Left ventricle myocardium inferior (tissue), 1 donor: ENCODE data around the gene AUTS2. TPM values are rescaled to one million over a fixed set of nuclear protein-coding genes. Genes with fewer than 3 reads are reported as not detected.
A peak's percentile ranks its signal among the peaks of the same experiment; 100 is the strongest.

Experiments used
- DNase-seq: peaks from one replicate; pipeline ENCODE4 v3.0.0-alpha.2; 2020
- H3K27ac ChIP-seq: fragments of 200-600 bp; replicated peaks from 2 replicates; pipeline ENCODE4 v1.8.0; 2021
- H3K27me3 ChIP-seq: fragments of 200-600 bp; 2 replicates; pipeline ENCODE4 v1.8.0; 2021; ENCODE audit warnings: low read depth
- H3K36me3 ChIP-seq: fragments of 200-600 bp; 2 replicates; pipeline ENCODE4 v1.8.0; 2021
- H3K4me1 ChIP-seq: fragments of 200-600 bp; 2 replicates; pipeline ENCODE4 v1.8.0; 2021
- H3K4me3 ChIP-seq: fragments of 200-600 bp; 2 replicates; pipeline ENCODE4 v1.8.0; 2021; ENCODE audit warnings: mild to moderate bottlenecking, moderate library complexity
- H3K9me3 ChIP-seq: fragments of 200-600 bp; replicated peaks from 2 replicates; pipeline ENCODE4 v1.8.0; 2021
- intact Hi-C: fragments of 100-400 bp; cut with micrococcal nuclease; formaldehyde crosslinking; loops from one replicate; pipeline ENCODE4 v1.11.0; 2022
- total RNA-seq: library from RNA; stranded (reverse); fragmentation: NEBNext Ultra II Directional; extraction: Animal tissue kit (Norgen Biotek cat#: 25700); gene quantifications from one replicate; pipeline ENCODE4 v1.2.1, GENCODE V29; 2021
- TF ChIP-seq, protein P1 (sequence below): fragments of 200-600 bp; IDR thresholded peaks from 2 replicates; pipeline ENCODE4 v1.8.0; 2021; ENCODE audit warnings: antibody characterized with exemption, mild to moderate bottlenecking, borderline replicate concordance
- donor health status: DM: no; HTN: yes; CAD: no; lungs with severe emphysema.

The AUTS2 gene
- total RNA-seq, 1 donor from 2014 or later, result 10.5 TPM

DNA sequence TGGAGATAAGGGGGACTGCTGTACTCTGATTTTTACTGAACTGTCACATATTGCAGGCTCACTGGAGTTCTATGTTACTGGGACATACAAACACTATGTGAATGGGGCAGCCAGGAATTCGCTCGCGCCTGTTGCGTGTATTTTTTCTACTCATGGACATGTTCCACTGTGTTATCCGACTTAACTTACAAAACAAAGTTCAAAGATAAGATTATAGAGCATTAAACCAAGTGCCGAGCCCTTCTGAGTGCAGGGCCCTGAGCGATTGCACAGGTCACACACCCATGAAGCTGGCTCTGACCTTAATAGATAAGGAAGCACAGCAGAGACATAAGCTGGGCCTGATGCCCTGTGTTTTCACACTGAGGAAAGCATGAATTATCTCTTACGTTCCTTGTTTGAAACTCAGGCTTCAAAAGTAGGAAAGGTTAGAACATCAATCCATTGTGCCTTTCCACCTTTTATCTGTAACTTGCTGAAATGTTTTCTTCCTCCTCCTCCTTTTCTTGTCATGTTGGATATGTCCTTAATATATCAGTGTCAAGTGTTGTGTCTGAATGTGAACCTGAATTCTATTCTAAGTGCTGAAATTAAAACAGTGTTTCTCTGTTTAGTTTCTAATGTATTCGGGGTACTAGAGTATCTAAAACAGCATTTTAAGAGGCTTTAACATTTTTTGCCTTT is 273.8 kb downstream of the AUTS2 start:
- Histone ChIP-seq H3K4me1 (peaks cover 20% of the 10 kb centered on the region), H3K36me3 (no peaks in the 10 kb centered on the region), H3K4me3 (no peak overlapping the region), H3K27ac (peak overlapping the region; percentile 41), H3K27me3 (no peaks in the 10 kb centered on the region), H3K9me3 (no peaks in the 10 kb centered on the region)
- intact Hi-C loops, result no loop called here
- TF ChIP-seq, protein P1, sequence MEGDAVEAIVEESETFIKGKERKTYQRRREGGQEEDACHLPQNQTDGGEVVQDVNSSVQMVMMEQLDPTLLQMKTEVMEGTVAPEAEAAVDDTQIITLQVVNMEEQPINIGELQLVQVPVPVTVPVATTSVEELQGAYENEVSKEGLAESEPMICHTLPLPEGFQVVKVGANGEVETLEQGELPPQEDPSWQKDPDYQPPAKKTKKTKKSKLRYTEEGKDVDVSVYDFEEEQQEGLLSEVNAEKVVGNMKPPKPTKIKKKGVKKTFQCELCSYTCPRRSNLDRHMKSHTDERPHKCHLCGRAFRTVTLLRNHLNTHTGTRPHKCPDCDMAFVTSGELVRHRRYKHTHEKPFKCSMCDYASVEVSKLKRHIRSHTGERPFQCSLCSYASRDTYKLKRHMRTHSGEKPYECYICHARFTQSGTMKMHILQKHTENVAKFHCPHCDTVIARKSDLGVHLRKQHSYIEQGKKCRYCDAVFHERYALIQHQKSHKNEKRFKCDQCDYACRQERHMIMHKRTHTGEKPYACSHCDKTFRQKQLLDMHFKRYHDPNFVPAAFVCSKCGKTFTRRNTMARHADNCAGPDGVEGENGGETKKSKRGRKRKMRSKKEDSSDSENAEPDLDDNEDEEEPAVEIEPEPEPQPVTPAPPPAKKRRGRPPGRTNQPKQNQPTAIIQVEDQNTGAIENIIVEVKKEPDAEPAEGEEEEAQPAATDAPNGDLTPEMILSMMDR, result no peak
- DNase-seq, result no peak

DNA sequence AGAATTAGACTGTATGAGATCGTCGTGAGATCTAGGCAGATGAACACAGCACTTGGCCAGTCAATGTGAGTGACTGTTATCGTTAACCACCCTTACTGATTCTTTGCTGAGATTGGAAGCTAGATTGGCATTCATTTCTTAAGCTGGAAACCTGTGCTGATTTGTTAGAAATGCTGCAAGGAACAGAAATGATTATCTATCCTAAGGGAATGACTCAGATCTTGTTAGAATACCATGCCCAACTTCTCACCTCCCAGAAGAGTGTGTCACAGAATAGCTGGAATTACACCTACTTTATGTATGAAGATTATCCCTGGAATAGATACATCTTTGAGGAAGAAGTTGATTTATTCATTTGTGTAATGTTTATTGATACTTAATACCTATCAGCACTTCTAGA is 275.2 kb downstream of the AUTS2 start:
- H3K36me3 ChIP-seq, result no peaks in the 10 kb centered on the region
- peaks cover 29% of the 10 kb centered on the region for H3K4me1 ChIP-seq
- H3K27me3 ChIP-seq, result no peaks in the 10 kb centered on the region
- intact Hi-C loops, result no loop called here
- DNase-seq, result no peak
- H3K27ac ChIP-seq, result no peak overlapping the region
- H3K4me3 ChIP-seq, result no peak overlapping the region
- no peaks in the 10 kb centered on the region for H3K9me3 ChIP-seq
- TF ChIP-seq, protein P1, result no peak

DNA sequence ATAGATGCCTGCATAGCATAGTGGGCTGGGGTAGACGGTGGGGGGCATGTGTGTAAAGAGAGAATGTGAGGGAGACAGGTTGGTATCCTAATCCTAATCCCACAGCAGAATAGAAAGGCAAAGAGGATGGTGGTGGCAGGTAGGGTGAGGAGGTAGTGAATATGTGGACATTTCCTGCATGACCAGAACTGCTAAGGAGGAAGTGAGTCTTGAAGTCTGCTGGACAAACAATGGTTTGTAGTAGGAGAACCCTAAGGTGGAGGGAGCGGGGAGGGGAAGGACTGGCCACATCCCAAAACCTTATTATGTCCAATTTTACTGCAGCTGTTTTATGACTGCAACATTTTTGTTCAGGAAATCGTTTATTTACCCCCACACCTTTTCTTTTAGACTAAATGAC is 279.7 kb downstream of the AUTS2 start:
- intact Hi-C loops, result no loop called here
- DNase-seq, result no peak

DNA sequence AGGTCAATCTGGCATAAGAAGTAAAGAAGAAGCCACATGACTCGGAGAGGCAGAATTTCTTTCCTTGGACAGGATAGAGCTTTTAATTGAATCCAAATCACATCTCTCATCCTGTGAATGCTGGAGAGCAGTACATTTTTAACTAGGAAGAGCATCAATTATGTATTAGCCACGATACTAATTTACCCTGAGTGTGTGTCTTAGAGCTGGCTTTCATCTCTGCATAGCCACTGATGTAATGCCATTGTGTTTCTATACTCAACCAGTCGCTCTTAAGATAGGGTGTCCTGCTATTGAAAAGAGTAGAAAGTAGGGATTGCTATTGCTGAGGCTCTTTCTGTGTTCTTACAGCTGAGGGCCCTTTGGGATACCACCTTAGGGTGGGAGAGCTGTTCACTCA is 280.3 kb downstream of the AUTS2 start:
- DNase-seq, result no peak
- Histone ChIP-seq H3K4me3 (no peak overlapping the region), H3K9me3 (no peaks in the 10 kb centered on the region), H3K36me3 (no peaks in the 10 kb centered on the region), H3K27ac (no peak overlapping the region), H3K27me3 (no peaks in the 10 kb centered on the region), H3K4me1 (peaks cover 10% of the 10 kb centered on the region)
- intact Hi-C loops, result no loop called here
- TF ChIP-seq, protein P1, result no peak

More for the DNA sequence above, 279.7 kb downstream of the AUTS2 start:
- no peak overlapping the region for H3K4me3 ChIP-seq
- H3K27ac ChIP-seq, result no peak overlapping the region
- TF ChIP-seq, protein P1, result no peak
- no peaks in the 10 kb centered on the region for H3K27me3 ChIP-seq
- peaks cover 10% of the 10 kb centered on the region for H3K4me1 ChIP-seq
- H3K36me3 ChIP-seq, result no peaks in the 10 kb centered on the region
- no peaks in the 10 kb centered on the region for H3K9me3 ChIP-seq

DNA sequence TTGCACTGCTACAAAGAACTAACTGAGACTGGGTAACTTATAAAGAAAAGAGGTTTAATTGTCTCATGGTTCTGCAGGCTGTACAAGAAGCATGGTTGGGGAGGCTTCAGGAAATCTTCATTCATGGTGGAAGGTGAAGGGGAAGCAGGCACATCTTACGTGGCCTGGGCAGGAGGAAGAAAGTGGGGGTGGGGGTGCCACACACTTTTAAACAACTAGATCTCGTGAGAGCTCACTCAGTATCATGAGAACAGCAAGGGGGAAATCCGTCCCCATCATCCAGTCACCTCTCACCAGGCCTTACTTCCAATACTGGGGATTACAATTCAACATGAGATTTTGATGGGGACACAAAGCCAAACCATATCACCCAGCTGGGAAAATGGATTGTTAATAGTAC is 281.7 kb downstream of the AUTS2 start:
- Histone ChIP-seq H3K9me3 (no peaks in the 10 kb centered on the region), H3K27ac (no peak overlapping the region), H3K36me3 (no peaks in the 10 kb centered on the region), H3K4me1 (peaks cover 10% of the 10 kb centered on the region), H3K4me3 (no peak overlapping the region), H3K27me3 (no peaks in the 10 kb centered on the region)
- TF ChIP-seq, protein P1, result no peak
- DNase-seq, result no peak
- intact Hi-C loops, result no loop called here
